Measurements from ENCODE around the gene FILIP1L. TPM values are rescaled to one million over a fixed set of nuclear protein-coding genes. Genes with fewer than 3 reads are reported as not detected.

Gene FILIP1L
- total RNA-seq, 1 experiment from 2014 or later: 0.17 TPM

DNA sequence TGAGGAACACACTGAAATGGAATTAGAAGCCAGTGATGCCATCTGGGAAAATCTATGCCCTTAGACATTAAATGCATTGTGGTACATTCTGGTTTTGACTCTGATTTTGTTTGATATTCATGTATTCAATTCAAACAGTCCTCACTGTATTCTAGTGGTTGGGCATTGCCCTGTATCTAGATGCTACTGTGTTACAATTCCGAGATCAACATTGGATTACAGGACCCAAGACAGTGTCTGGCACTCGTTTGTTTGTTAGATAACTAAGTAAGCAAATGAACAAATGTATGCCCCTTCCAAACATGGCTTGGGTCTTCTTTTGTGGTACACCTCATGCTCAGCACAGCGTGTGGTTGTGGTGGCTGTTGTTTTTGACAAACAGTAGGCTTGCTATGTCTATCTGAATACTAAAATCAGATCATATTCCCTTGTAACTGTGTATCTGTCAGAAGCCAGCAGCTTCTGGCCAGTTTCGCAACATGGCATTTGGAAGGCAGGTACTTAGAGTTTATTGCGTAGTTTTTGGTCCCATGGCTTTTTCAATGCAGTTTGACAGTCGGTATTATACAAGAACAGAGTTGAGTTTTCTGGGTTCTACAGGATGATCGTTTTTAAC is 5.7 kb downstream of the FILIP1L start:
- Histone ChIP-seq H3K9me3 (ENCODE audit: control insufficient read depth in 1 of 2, insufficient read depth in 1 of 2, low read depth in 1 of 2, low read length in 2 of 2) (no peaks in the 10 kb centered on the region), H3K36me3 (ENCODE audit: control insufficient read depth in 1 of 2, insufficient read depth in 2 of 2, low read length in 2 of 2) (no peaks in the 10 kb centered on the region), H3K79me2 (ENCODE audit: insufficient read depth, low read length) (no peaks in the 10 kb centered on the region), H3K9ac (ENCODE audit: low read length) (no peak overlapping the region), H3K4me3 (replicated peaks in 1 of 2; ENCODE audit: low read depth in 1 of 2, low read length in 2 of 2) (no peak overlapping the region), H3K4me2 (ENCODE audit: low read length) (no peak overlapping the region), H2AFZ (ENCODE audit: low read depth, low read length, poor library complexity, severe bottlenecking) (no peak overlapping the region), H4K20me1 (ENCODE audit: insufficient read depth) (no peaks in the 10 kb centered on the region), H3K4me1 (ENCODE audit: control insufficient read depth in 1 of 2, insufficient read depth in 2 of 2, low read length in 2 of 2) (no peaks in the 10 kb centered on the region), H3K27me3 (ENCODE audit: insufficient read depth, low read length) (no peaks in the 10 kb centered on the region), H3K9me2 (ENCODE audit: insufficient read depth) (no peaks in the 10 kb centered on the region), H3K27ac (ENCODE audit: low read depth, low read length) (no peak overlapping the region)
- DNase-seq (ENCODE audit: low read depth, low spot score) (no peak), ATAC-seq (no peak)
- CTCF ChIA-PET: no interaction called here
- BruUV-seq (replicated peaks): no TSS peak
- TF ChIP-seq ATF3 (IDR thresholded peaks at IDR 0.05): no peak
- no peak for TF ChIP-seq SP1 (IDR thresholded peaks at IDR 0.05; ENCODE audit: low read depth)
- no peak for TF ChIP-seq ELF1 (IDR thresholded peaks at IDR 0.05; ENCODE audit: borderline replicate concordance, low read depth)
- intact Hi-C loops (cut with micrococcal nuclease): no loop called here
- POLR2A ChIA-PET: no interaction called here
- RAD21 ChIA-PET (ENCODE audit: low non-redundant PET in 1 of 2, low total read pairs in 2 of 2, uncharacterized antibody in 2 of 2, unreplicated experiment in 2 of 2): no interaction called here

DNA sequence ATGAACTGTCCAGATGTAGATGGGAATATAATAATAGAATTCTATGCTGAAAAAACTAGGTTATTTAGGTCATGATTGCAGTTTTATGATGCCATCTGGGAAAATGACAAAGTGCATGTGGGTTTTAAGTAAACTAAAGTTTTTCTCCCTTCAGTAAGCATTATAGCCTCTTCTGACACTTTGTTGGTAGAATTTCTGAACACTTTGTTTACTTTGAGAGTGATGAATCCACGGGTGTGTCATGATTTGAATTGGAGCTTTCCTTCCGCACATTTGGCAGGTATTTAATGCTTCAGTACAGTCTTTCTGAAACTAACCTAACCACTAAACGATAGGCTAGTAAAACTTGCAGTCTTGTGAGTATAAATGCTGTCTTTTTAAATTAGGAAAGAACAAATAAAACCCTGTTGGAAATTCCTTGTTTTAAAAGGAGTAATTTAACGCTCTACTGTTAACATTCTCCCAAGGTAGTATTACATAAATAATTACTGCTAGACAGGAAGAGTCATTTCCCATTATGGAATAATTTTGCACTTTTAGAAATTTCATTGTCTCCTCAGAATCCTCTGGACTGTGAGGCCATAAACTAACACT is 7.0 kb downstream of the FILIP1L start:
- ChIA-PET POLR2A (no interaction called here), CTCF (no interaction called here), RAD21 (ENCODE audit: low non-redundant PET in 1 of 2, low total read pairs in 2 of 2, uncharacterized antibody in 2 of 2, unreplicated experiment in 2 of 2) (no interaction called here)
- H3K9me2 ChIP-seq (ENCODE audit: insufficient read depth): no peaks in the 10 kb centered on the region
- no peaks in the 10 kb centered on the region for H3K9me3 ChIP-seq (ENCODE audit: control insufficient read depth in 1 of 2, insufficient read depth in 1 of 2, low read depth in 1 of 2, low read length in 2 of 2)
- H3K36me3 ChIP-seq (ENCODE audit: control insufficient read depth in 1 of 2, insufficient read depth in 2 of 2, low read length in 2 of 2): no peaks in the 10 kb centered on the region
- H3K79me2 ChIP-seq (ENCODE audit: insufficient read depth, low read length): no peaks in the 10 kb centered on the region
- no peaks in the 10 kb centered on the region for H4K20me1 ChIP-seq (ENCODE audit: insufficient read depth)
- intact Hi-C loops (cut with micrococcal nuclease): no loop called here
- H3K4me2 ChIP-seq (ENCODE audit: low read length): no peak overlapping the region
- H3K27ac ChIP-seq (ENCODE audit: low read depth, low read length): no peak overlapping the region
- BruUV-seq (replicated peaks): no TSS peak
- DNase-seq (ENCODE audit: low read depth, low spot score): no peak
- no peaks in the 10 kb centered on the region for H3K4me1 ChIP-seq (ENCODE audit: control insufficient read depth in 1 of 2, insufficient read depth in 2 of 2, low read length in 2 of 2)
- no peaks in the 10 kb centered on the region for H3K27me3 ChIP-seq (ENCODE audit: insufficient read depth, low read length)
- no peak overlapping the region for H2AFZ ChIP-seq (ENCODE audit: low read depth, low read length, poor library complexity, severe bottlenecking)
- no peak overlapping the region for H3K9ac ChIP-seq (ENCODE audit: low read length)
- H3K4me3 ChIP-seq (replicated peaks in 1 of 2; ENCODE audit: low read depth in 1 of 2, low read length in 2 of 2): no peak overlapping the region
- ATAC-seq: no peak
- TF ChIP-seq ZFX (IDR thresholded peaks at IDR 0.05): no peak
- TF ChIP-seq, protein P1, sequence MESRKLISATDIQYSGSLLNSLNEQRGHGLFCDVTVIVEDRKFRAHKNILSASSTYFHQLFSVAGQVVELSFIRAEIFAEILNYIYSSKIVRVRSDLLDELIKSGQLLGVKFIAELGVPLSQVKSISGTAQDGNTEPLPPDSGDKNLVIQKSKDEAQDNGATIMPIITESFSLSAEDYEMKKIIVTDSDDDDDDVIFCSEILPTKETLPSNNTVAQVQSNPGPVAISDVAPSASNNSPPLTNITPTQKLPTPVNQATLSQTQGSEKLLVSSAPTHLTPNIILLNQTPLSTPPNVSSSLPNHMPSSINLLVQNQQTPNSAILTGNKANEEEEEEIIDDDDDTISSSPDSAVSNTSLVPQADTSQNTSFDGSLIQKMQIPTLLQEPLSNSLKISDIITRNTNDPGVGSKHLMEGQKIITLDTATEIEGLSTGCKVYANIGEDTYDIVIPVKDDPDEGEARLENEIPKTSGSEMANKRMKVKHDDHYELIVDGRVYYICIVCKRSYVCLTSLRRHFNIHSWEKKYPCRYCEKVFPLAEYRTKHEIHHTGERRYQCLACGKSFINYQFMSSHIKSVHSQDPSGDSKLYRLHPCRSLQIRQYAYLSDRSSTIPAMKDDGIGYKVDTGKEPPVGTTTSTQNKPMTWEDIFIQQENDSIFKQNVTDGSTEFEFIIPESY (IDR thresholded peaks at IDR 0.05; ENCODE audit: extremely low read depth, insufficient replicate concordance, low read length): no peak
- TF ChIP-seq JUND (IDR thresholded peaks at IDR 0.05): no peak
- TF ChIP-seq SRF (IDR thresholded peaks at IDR 0.05; ENCODE audit: low read depth): no peak
- TF ChIP-seq ELF1 (IDR thresholded peaks at IDR 0.05; ENCODE audit: borderline replicate concordance, low read depth): no peak
- no peak for TF ChIP-seq EZH2phosphoT487 (IDR thresholded peaks at IDR 0.05; ENCODE audit: borderline replicate concordance)
- no peak for TF ChIP-seq SIN3A (IDR thresholded peaks at IDR 0.05; ENCODE audit: low read depth)
- no peak for TF ChIP-seq CTCF (IDR thresholded peaks at IDR 0.05 in 2 of 3, conservative IDR thresholded peaks at IDR 0.05 in 1 of 3; ENCODE audit: borderline replicate concordance in 1 of 3, insufficient read depth in 1 of 3, low read depth in 2 of 3, low read length in 2 of 3)
- TF ChIP-seq ZNF274 (IDR thresholded peaks at IDR 0.05; ENCODE audit: low read depth, low read length): no peak
- no peak for TF ChIP-seq MAX (IDR thresholded peaks at IDR 0.05)
- no peak for TF ChIP-seq SP1 (IDR thresholded peaks at IDR 0.05; ENCODE audit: low read depth)
- TF ChIP-seq FOSL1 (IDR thresholded peaks at IDR 0.05; ENCODE audit: low read depth): no peak
- no peak for TF ChIP-seq ATF3 (IDR thresholded peaks at IDR 0.05)
- TF ChIP-seq CEBPB (IDR thresholded peaks at IDR 0.05; ENCODE audit: low read depth): no peak
- no peak for TF ChIP-seq CBX3 (IDR thresholded peaks at IDR 0.05; ENCODE audit: low read depth)
- TF ChIP-seq TCF7L2 (IDR thresholded peaks at IDR 0.05; ENCODE audit: borderline replicate concordance, extremely low read depth, insufficient read depth, insufficient read length): no peak

Data from HCT116 (cell line).